HUDEP-2 (cell line): ENCODE measurements around the gene PANX2.

ENCODE experiments used
- DNase-seq, 76 experiments: peaks; one replicate each; lab custom pipeline; 2025; ENCODE audit not compliant: unreplicated experiment in 76 of 76; lab: John Stamatoyannopoulos, UW

PANX2 gene

DNA sequence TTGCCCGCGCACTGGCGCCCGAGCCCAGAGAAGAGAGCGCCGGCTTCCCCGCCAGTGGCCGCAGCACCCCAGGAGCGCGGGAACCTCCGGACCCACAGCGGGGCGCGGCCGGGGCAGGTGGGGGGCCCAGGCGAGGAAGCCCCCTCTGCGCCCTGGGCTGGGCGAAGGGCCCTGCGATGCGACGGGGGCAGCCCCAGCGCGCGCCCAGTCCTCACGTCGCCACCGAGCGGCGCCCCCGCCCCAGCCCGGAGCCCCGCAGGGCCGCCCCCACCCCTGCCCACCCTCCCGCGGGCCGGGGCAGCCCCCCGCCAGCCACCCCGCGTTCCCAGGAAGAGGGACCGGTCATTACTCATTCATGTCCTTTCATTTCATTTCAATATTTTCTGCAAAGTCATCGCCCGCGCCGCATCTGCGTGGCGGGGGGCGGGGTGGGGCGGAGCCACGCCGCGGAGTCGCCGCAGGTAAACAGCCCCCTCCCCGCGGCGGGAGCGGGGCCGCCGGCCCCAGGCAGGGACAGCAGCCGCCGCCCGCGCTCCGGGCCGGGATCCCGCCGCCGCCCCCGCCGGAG, 673 bp upstream of the PANX2 start:
- peak in 8 of 76 experiments; percentile 5 to 42 (median 20) for DNase-seq

DNA sequence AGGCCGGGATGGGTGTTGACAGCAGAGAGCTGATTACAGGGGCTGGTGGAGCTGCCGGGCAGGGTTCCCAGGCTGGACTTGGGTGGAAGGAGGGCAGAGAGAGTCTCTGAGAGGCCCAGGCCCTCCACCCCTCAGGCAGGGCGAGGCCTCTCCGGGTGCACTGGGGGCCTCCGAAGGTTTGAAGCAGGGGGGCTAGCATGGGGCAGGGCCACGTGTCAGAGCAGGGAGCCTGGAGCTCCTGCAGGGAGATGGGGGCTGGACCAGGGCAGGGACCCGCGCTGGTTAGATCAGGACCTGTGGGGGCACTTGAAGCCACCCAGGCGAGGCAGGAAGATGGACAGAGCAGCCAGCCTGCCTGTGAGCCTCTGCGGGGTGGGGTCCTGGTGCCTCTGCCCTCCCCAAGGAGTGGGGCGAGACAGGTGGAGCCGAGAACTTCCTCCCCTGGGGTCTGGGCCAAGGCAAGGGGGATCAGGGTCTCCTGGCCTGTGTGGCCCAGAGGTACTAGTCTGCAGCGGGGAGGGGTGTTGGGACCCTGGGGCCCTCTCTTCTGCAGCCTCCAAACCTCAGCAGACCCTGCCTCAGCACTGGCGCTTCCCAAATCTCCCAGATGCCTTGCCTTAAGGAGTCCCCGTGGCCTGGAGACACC, 911 bp downstream of the PANX2 start:
- DNase-seq: no peak

DNA sequence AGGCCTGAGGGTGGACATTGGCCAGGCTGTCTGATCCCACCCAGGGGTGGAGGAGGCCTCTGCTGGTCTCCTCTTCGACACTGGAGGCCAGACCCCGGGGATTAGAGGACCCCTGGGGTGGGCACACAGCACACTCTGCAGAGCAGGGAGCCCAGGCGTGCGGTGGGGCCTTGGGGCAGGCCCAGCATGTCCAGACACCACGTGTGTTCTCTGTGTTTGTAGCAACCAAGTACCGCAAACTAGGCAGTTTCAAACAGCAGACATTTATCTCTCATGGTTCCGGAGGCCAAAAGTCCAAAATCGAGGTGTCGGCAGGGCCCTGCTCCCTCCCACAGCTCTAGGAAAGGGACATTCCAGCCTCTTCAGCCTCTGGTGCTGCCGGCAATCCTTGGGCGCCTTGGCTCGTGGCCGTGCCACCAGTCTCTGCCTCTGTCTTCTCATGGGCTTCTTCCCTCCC, 1.5 kb downstream of the PANX2 start:
- DNase-seq: no peak

DNA sequence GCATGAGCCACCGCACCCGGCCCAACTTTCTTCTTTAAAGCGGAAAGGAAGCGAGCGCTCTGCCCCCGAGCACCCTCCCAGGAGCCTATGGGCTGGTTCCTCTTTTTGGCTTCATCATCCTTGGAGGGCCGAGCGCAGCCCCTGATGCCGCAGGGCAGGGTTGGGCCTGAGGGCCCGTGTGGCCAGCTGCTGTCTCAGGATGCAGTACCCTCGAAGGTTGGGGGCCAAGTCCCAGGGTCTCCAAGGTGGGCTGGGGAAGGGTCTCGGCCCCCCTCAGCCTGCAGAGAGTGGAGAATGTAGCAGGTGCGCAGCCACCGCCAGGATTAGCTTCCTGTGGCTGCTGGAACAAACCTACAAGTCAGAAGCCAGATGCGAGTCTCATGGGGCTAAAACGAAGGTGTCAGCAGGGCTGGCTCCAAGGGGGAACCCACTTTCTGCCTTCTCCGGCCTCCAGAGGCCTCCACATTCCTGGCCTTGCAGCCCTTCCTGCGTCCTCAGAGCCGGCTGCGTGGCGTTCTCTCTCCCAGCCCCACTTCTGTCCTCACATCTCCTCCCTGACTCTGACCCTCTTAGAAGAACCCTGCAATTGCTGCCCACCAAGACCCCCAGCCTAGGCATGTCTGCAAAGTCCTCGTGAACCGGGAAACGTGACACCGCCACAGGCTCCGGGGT, 2.9 kb downstream of the PANX2 start:
- peak in 1 of 76 experiments; percentile 7 for DNase-seq

DNA sequence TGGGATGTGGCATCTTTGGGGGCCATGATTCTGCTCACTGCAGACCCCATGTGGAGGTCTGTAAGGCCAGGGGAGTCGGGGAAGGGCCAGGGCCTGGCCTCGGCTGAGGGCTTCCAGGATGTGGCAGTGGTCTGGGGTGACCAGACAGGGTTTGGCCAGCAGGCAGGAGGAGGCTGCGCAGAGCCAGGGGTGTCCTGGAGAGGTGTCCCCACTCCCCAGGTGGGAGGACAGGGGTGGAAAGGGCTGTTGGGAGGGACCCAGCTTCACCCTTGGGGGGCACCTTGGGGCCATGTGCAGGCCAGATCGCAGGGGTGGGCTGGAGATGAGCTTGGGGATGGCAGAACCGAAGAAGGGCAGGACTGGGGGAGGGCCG, 3.4 kb downstream of the PANX2 start:
- DNase-seq: no peak

DNA sequence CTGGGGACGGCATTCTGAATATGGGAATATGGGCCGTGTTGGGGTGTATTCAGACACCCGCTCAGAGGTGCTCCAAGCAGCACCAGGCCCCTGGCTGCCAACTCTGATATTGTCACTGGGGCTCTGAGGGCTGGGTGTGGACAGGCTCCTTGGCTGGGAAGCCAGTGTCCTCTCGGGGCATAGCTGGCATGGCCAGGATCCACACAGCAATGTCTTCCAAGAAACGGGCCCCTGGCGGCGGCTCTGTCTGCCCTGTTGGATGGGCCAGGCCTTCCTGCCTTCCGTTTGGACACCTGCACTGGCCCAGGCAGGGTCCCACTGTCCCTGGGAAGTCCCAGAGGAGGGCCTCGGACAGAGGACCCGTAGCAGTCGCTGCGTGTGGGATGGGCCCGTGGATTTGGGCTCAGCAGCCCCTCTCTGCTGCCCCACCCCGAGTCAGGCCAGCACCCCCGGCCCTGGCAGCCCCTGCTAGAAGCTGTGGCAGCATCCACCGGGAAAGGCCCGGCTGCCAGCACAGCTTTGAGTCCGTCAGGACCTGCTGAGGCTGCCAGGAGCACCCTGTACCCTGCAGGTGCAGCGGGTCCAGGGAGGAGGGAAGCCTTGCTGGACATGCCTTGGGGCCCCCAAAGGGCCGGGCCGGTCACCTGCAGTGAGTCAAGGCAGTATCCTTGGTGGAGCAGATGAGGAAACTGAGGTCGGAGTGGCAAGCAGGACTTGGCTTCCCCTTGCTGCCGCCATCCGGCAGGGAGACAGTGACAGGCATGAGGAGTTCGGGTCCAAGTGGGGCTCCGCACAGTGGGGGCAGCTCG, 4.1 kb downstream of the PANX2 start:
- peak in 1 of 76 experiments; percentile 15 for DNase-seq

DNA sequence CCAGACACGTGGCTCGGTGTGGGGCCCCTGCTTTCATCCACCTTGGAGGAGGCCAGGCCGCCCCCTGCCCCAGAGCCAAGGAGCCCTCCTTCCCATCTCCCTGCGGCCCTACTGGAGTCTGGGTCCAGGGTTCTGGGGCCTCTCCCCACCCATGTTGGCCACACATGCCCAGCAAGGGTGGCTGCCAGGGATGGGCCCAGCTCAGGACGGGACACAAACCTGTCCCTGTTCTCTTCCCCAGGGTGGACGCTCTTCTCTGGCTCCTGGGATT, 4.6 kb downstream of the PANX2 start:
- DNase-seq: no peak

DNA sequence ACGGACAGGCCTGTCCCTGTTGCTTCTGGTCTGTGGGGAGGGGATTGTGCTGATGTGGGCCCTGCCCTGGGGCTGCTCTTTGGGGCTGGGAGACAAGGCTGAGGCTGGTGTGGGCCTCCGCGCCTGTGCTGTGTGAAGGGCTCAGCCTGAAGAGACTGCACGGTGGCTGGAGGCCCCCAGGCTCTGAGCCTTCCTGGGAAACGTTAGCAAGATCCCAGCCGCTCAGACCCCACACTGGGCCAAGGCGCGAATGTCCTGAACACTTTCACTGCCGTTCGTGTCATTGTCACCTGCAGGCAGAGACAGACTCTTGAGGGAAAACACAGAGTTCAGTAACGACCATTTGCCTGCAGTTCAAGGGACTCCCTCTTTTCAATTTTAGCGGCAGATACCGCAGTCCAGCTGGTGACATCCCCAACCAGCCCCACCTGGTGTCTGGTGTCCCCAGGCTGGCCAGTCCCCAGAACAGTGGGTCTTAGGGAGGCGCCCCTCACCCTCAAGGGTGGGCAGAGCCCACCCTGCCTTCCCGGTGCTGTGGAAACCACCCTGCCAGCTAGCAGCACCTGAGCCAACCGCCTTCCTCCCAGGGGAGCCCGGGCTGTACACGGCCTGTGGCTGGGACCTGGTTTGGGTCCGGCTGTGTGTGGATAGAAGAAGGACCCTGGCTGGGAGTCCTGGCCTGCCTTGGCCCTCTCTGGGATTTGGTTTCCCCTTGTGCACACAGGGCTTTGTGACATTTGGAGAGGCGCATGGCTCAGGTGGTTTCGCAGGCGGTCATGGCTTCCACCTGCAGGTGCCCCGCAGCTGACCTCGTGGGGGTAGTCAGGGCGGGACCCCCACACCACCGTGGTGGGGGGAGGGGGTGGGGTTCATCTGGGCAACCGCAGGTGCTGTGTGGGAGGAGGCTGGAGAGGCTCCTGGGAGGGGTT, 5.7 kb downstream of the PANX2 start:
- no peak for DNase-seq

DNA sequence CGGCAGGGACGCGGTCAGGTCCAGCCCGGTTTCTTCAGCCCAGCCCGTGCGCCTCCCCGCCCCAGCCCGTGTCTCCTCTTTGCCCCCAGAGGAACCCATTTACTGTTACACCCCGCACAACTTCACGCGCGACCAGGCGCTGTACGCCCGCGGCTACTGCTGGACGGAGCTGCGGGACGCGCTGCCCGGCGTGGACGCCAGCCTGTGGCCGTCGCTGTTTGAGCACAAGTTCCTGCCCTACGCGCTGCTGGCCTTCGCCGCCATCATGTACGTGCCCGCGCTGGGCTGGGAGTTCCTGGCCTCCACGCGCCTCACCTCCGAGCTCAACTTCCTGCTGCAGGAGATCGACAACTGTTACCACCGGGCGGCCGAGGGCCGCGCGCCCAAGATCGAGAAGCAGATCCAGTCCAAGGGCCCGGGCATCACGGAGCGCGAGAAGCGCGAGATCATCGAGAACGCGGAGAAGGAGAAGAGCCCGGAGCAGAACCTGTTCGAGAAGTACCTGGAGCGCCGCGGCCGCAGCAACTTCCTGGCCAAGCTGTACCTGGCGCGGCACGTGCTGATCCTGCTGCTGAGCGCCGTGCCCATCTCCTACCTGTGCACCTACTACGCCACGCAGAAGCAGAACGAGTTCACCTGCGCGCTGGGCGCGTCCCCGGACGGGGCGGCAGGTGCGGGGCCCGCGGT, 6.5 kb downstream of the PANX2 start:
- DNase-seq: no peak

DNA sequence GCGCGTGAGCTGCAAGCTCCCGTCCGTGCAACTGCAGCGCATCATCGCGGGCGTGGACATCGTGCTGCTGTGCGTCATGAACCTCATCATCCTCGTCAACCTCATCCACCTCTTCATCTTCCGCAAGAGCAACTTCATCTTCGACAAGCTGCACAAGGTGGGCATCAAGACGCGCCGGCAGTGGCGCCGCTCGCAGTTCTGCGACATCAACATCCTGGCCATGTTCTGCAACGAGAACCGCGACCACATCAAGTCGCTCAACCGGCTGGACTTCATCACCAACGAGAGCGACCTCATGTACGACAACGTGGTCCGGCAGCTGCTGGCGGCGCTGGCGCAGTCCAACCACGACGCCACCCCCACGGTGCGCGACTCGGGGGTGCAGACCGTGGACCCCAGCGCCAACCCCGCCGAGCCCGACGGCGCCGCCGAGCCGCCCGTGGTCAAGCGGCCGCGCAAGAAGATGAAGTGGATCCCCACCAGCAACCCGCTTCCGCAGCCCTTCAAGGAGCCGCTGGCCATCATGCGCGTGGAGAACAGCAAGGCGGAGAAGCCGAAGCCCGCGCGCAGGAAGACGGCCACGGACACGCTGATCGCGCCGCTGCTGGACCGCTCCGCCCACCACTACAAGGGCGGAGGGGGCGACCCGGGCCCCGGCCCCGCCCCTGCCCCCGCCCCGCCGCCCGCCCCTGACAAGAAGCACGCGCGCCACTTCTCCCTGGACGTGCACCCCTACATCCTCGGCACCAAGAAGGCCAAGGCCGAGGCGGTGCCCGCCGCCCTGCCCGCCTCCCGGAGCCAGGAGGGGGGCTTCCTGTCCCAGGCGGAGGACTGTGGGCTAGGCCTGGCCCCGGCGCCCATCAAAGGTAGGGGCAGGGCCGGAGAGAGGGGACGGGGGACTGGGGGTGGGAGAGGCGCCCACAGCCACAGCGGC, 7.3 kb downstream of the PANX2 start:
- no peak for DNase-seq

DNA sequence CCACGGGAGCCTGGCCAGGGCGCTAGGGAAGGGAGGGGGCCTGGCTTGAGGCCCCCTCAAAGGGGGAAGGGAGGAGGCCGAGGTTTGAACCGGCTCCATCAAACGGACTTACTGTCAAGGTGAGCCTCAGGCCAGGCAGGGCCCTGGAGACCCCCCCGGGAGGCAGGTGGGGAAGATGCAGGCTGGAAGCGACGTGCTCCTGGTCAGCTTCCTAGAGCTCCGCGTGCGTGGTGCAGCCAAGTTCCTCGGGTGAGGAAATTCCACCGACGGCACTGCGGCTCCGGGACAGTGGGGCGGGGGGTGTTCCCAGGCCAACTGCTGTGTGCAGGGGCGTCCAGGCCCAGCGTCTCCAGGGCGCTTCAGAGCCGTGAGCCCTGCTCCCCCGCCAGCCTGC, 7.9 kb downstream of the PANX2 start:
- DNase-seq: no peak

DNA sequence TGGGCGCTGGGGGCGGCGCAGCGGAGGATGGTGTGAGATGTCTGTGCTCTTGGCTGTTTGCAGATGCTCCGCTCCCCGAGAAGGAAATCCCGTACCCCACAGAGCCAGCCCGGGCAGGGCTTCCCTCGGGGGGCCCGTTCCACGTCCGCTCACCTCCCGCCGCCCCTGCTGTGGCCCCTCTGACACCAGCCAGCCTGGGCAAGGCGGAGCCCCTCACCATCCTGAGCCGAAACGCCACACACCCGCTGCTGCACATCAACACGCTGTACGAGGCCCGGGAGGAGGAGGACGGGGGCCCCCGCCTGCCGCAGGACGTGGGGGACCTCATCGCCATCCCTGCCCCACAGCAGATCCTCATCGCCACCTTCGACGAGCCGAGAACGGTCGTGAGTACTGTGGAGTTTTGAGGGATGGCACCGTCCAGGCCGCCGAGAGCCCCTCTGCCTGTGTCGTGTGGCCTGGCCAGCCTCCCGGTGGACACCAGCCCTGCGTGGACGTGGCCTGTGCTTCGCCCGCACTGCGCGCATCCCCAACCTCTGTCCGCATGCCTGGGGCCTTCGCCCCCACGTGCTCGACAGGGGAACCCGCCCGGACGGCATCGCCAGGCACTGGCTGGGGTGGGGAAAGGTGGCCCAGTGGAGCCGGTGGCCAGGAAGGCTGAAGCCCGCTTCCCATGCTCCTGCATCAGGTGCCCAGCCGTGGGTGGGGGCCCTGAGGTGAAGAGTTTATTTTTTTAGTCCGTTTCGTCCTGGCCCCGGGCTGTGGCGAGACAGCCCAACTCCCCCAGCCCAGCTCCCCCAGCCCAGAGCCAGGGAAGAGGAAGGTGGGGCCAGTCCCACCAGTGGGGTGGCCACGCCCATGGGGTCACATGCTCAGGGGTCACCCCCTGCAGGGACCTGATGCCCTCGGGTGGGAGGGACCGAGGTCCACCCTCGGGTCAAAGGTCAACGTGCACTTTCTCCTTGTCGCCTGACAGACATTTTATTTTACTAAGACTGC, 8.6 kb downstream of the PANX2 start:
- no peak for DNase-seq

DNA sequence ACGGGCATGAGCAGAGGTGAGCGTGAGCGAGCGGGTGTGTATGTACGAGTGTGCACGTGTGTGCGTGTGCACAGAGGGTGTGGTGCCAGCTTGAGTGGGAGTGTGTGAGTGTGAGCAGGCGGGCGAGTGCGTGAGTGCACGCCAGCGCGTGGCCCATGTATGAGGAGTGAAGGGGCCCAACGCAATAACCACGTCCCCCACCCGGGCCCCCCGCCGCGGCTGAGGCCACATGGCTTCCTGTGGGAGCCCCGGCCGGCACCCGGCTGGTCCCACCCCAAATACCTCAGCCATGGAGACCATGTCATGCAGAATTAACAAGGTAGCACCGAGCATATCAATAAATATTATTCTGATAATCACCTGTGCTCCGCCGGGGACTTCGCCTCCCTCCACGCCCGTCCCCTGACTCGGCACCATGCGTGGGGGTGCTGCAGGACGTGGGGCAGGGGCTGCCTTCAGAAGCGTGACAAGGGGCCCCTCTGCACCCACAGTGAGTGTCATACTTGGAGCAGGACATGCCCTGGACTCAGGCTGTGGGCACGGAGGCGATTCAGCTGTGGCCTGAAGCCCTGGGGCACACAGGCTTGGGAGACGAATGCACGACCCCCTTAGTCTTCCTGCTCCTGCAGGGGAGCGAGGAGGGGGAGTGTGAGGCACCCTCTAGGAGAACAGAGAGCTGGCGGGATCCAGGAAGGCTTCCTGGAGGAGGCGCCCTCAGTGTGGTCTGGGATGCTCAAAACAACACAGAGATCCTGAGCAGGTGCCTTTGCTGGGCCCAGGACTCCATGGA, 9.6 kb downstream of the PANX2 start:
- no peak for DNase-seq

DNA sequence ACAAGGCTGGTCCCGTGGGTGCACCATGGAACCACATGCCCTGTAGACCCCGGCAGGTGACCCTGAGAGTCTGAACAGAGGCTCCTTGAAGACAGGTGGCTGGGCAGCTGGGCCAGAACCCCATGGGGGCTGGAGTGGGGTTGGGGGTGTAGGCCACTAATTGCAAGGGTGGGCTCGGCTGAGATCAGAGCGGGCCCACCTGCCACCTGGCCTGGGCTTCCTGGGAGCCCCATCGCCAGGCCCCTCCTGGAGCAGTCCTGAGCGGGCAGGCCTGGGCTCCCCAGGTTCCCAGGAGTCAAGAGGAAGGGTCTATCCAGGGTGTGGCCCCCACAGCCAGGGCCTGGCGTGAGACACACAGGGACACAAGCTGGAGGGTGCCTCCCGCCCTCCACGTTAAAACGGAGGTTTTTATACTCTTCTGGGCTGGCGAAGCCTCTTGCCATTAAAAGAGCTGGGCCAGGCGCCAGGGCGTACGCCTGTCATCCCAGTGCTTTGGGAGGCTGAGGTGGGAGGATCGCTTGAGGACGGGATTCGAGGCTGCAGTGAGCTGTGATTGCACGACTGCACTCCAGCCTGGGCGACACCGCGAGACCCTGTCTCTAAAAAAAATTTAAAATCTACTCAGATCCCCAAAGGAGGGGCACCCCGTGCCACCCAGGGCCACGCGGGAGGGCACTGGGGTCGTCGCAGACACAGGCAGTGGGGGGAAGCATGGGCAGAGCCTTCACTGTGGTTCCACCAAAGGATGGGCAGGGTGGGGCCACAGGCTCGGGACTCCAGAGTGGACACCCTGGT, 10.4 kb downstream of the PANX2 start:
- DNase-seq: no peak

DNA sequence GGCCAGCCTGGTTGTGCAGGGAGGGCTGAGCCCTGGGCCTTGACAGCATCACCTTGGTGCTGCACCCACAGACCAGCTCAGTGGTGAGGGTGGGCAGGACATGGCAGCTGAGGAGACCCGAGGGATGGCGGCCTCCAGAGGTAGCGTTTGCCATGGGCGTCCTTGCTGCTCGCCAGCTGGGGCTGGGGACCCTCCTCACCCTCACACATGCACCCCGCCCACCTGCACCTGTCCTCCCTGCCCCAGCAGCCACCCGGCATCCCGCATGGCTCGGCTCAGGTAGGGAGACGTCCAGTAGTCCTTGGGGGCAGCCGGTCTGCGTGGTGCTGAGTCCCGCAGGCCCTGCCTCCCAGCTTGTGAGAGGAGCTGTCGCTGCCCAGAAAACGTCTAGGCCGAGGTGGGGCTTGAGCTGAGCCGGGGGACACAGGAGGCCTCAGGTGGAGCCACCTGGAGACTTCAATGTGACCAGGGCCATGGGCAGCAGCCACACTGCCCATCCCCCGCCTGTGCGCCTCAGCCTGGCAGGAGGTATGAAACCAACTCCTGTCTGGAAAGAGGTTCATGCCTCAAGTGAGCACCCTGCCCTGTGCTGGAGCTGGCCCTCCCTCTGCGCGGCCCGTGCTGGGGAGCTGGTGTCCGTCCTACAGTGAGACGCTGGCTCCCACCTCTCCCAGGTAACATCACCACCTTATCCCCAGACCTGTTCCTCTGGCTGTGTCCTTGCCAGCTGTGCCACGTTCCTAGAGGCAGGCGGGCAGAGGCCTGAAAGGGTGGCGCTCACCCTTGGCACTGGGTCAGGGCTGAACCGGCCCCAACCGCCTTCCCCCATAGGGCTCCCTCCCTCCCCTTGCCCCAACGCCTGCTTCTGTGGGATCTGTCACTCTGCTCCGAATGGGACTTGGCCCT, 11.9 kb downstream of the PANX2 start:
- DNase-seq: peak in 45 of 76 experiments; percentile 7 to 80 (median 38)
